GM12878 (cell line): ENCODE results near the gene CSF2. TPM values are rescaled to one million over a fixed set of nuclear protein-coding genes. Genes with fewer than 3 reads are reported as not detected.

Experiments
- ATAC-seq: fragments of 200-7000 bp; cut with Tn5 transposase; 3 replicates; pipeline ENCODE4 v1.9.1; 2020; ENCODE audit warnings: mild to moderate bottlenecking, moderate library complexity
- BruUV-seq: library from RNA; stranded (reverse); fragments of 400-500 nt; replicated peaks from 2 replicates; lab custom pipeline; 2021; lab: Mats Ljungman, UMichigan
- CTCF ChIA-PET: fragments of 300-600 bp; sonication (Branson Sonifier 250); formaldehyde crosslinking; extraction: SDS; loops from one replicate; lab custom pipeline; 2021; ENCODE audit warnings: inconsistent platforms; lab: Yijun Ruan, JAX
- POLR2A ChIA-PET: fragments of 350-600 bp; formaldehyde crosslinking; extraction: SDS; loops from one replicate; lab custom pipeline; 2021; ENCODE audit warnings: inconsistent platforms; lab: Charles Lee
- RAD21 ChIA-PET: fragments of 300-600 bp; sonication (Branson Sonifier 250); formaldehyde crosslinking; loops from one replicate; lab custom pipeline; 2023; ENCODE audit warnings: antibody characterized with exemption; ENCODE audit not compliant: unreplicated experiment; lab: Charles Lee
- SMC1A ChIA-PET: fragments of 300-600 bp; sonication (Branson Sonifier 250); formaldehyde crosslinking; loops from one replicate; lab custom pipeline; 2023; ENCODE audit not compliant: unreplicated experiment, uncharacterized antibody; lab: Charles Lee
- DNase-seq: peaks from one replicate; pipeline ENCODE4 v3.0.0-alpha.2; 2011; ENCODE audit warnings: low read depth, low spot score
- FAIRE-seq: peaks from 3 replicates; lab custom pipeline; 2011; peaks lifted over from hg19 to GRCh38; lab: Jason Lieb, UNC
- H2AFZ ChIP-seq: 2 replicates; pipeline ENCODE4 v1.6.0; 2011; ENCODE audit warnings: low read depth, low read length, control low read depth; ENCODE audit not compliant: control insufficient read depth
- H3K27ac ChIP-seq: 2 replicates; pipeline ENCODE4 v1.5.1; 2011; ENCODE audit warnings: control low read depth; ENCODE audit not compliant: control insufficient read depth, insufficient read depth
- H3K27me3 ChIP-seq, 2 experiments: replicated peaks in 1 of 2; 2 replicates each; pipeline versions ENCODE4 v1.6.0 to v1.6.1; 2011; ENCODE audit warnings: low read length in 1 of 2; ENCODE audit not compliant: control insufficient read depth in 2 of 2, insufficient read depth in 2 of 2
- H3K36me3 ChIP-seq, 2 experiments: 2 replicates each; pipeline ENCODE4 v1.5.1; 2011; ENCODE audit warnings: low read length in 1 of 2; ENCODE audit not compliant: control insufficient read depth in 2 of 2, insufficient read depth in 2 of 2
- H3K4me1 ChIP-seq: 2 replicates; pipeline ENCODE4 v1.6.1; 2011; ENCODE audit warnings: mild to moderate bottlenecking, low read length, moderate library complexity, mixed read lengths; ENCODE audit not compliant: control insufficient read depth, insufficient read depth
- H3K4me2 ChIP-seq: 2 replicates; pipeline ENCODE4 v1.6.0; 2011; ENCODE audit warnings: control low read depth; ENCODE audit not compliant: control insufficient read depth, insufficient read depth
- H3K4me3 ChIP-seq: fragments of 200-600 bp; sonication (generic); 2 replicates; pipeline ENCODE4 v1.5.1; 2016
- H3K79me2 ChIP-seq: 2 replicates; pipeline ENCODE4 v1.6.0; 2011; ENCODE audit warnings: low read length; ENCODE audit not compliant: control insufficient read depth, insufficient read depth
- H3K9ac ChIP-seq: 2 replicates; pipeline ENCODE4 v1.8.0; 2011; ENCODE audit warnings: low read length, control low read depth, mixed read lengths; ENCODE audit not compliant: control insufficient read depth, insufficient read depth
- H3K9me3 ChIP-seq: replicated peaks from 3 replicates; pipeline ENCODE4 v1.5.1; 2011; ENCODE audit warnings: mild to moderate bottlenecking, low read length; ENCODE audit not compliant: control insufficient read depth, insufficient read depth
- H4K20me1 ChIP-seq: 2 replicates; pipeline ENCODE4 v1.6.0; 2011; ENCODE audit not compliant: control insufficient read depth, insufficient read depth
- DPF2 ChIP-seq: fragments of 450-650 bp; IDR thresholded peaks from 2 replicates; pipeline ENCODE4 v1.6.1; 2017; ENCODE audit warnings: mild to moderate bottlenecking
- E2F4 ChIP-seq: IDR thresholded peaks from 2 replicates; pipeline ENCODE4 v1.6.1; 2012; ENCODE audit warnings: low read depth, low read length, improper control_type of control experiment
- NFYA ChIP-seq: IDR thresholded peaks from 2 replicates; pipeline ENCODE4 v1.6.1; 2011; ENCODE audit warnings: low read depth, mild to moderate bottlenecking, low read length, improper control_type of control experiment, borderline replicate concordance
- NRF1 ChIP-seq: conservative IDR thresholded peaks from 2 replicates; pipeline ENCODE4 v1.6.1; 2011; ENCODE audit warnings: mild to moderate bottlenecking, low read depth, low read length, improper control_type of control experiment
- PML ChIP-seq: IDR thresholded peaks from 2 replicates; pipeline ENCODE4 v1.6.1; 2012; ENCODE audit warnings: low read length, inconsistent platforms
- POLR2A ChIP-seq: IDR thresholded peaks from 2 replicates; pipeline ENCODE4 v1.6.1; 2011; ENCODE audit warnings: low read depth, mild to moderate bottlenecking, low read length
- USF2 ChIP-seq: IDR thresholded peaks from 2 replicates; pipeline ENCODE4 v1.6.1; 2011; ENCODE audit warnings: low read depth, low read length, improper control_type of control experiment, borderline replicate concordance
- in situ Hi-C: fragments of 300-500 bp; cut with MboI; formaldehyde crosslinking; loops from 9 replicates; pipeline ENCODE4 v1.14.3; 2018; ENCODE audit warnings: mixed read lengths
- intact Hi-C: fragments of 100-400 bp; cut with micrococcal nuclease; formaldehyde crosslinking; loops from one replicate; pipeline ENCODE4 v1.14.2; 2022; ENCODE audit not compliant: unreplicated experiment
- polyA plus RNA-seq, 11 experiments: library from polyadenylated mRNA; depleted of rRNA in 4 of 11; unstranded in 6 of 11; stranded (reverse) in 5 of 11; fragments of >200 nt; fragmentation: Nextera tagmentation in 4 of 11; fragmentation: Illumina TruSeq in 1 of 11; extraction: Ambion mirVana in 4 of 11; extraction: Trizol in 1 of 11; gene quantifications; 1 replicate in 1 of 11; 2 replicates in 10 of 11; pipeline versions ENCODE4 v1.2.1 to v1.2.3, GENCODE V29; 2011 to 2016; ENCODE audit warnings: inconsistent platforms in 2 of 11, missing spikeins in 2 of 11, low read depth in 1 of 11
- total RNA-seq, 4 experiments: library from RNA; depleted of rRNA in 3 of 4; stranded (reverse); fragments of >200 nt in 3 of 4; fragmentation: Illumina TruSeq in 1 of 4; extraction: Trizol in 1 of 4; gene quantifications; 2 replicates each; pipeline versions ENCODE4 v1.2.1 to v1.2.3, GENCODE V29; 2013 to 2021
- TF ChIP-seq, protein P1 (sequence below): fragments of 150-350 bp; IDR thresholded peaks from 2 replicates; pipeline ENCODE4 v1.6.1; 2016; ENCODE audit warnings: low read depth, low read length

CSF2 gene
- total and polyA plus RNA-seq, 10 of the 15 experiments (the other 5 are each of a cell fraction or from before 2014, with no cell fraction given) = 0.15 to 2.0 (median 0.69) TPM; not detected in 2

- TF ChIP-seq, protein P1, sequence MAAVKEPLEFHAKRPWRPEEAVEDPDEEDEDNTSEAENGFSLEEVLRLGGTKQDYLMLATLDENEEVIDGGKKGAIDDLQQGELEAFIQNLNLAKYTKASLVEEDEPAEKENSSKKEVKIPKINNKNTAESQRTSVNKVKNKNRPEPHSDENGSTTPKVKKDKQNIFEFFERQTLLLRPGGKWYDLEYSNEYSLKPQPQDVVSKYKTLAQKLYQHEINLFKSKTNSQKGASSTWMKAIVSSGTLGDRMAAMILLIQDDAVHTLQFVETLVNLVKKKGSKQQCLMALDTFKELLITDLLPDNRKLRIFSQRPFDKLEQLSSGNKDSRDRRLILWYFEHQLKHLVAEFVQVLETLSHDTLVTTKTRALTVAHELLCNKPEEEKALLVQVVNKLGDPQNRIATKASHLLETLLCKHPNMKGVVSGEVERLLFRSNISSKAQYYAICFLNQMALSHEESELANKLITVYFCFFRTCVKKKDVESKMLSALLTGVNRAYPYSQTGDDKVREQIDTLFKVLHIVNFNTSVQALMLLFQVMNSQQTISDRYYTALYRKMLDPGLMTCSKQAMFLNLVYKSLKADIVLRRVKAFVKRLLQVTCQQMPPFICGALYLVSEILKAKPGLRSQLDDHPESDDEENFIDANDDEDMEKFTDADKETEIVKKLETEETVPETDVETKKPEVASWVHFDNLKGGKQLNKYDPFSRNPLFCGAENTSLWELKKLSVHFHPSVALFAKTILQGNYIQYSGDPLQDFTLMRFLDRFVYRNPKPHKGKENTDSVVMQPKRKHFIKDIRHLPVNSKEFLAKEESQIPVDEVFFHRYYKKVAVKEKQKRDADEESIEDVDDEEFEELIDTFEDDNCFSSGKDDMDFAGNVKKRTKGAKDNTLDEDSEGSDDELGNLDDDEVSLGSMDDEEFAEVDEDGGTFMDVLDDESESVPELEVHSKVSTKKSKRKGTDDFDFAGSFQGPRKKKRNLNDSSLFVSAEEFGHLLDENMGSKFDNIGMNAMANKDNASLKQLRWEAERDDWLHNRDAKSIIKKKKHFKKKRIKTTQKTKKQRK = no peak
- TF ChIP-seq E2F4 (no peak), POLR2A (peak; percentile 11; the same call in 1 of the 2 replicates), PML (no peak)
Observed at GRCh38 chr5:132103969-132104391, 30.4 kb downstream of the CSF2 start (continued).

- RAD21 ChIA-PET = no interaction called here
- no peaks in the 10 kb centered on the region for H3K9me3 ChIP-seq
- H3K27me3 ChIP-seq = no peaks in the 10 kb centered on the region
- H3K27ac ChIP-seq = peak overlapping the region; percentile 98
- no peaks in the 10 kb centered on the region for H4K20me1 ChIP-seq
- H3K9ac ChIP-seq = no peak overlapping the region; the same call in 1 of the 2 replicates
- no peaks in the 10 kb centered on the region for H3K36me3 ChIP-seq
- H3K4me3 ChIP-seq = no peak overlapping the region
- no peak for ATAC-seq
- TF ChIP-seq NRF1 (no peak), NFYA (no peak), DPF2 (no peak), USF2 (no peak)
- H3K4me2 ChIP-seq = no peak overlapping the region
- intact Hi-C loops = no loop called here
- no peak overlapping the region; the same call in 1 of the 2 replicates for H2AFZ ChIP-seq
- peaks cover 56% of the 10 kb centered on the region for H3K4me1 ChIP-seq
- no TSS peak for BruUV-seq
- no peak for FAIRE-seq
- in situ Hi-C loops = no loop called here
- POLR2A ChIA-PET = interaction anchor here (0.7 kb wide), 1 partner anchor 274 kb away, joined by 6 read pairs; no protein-coding TSS in a partner anchor
- CTCF ChIA-PET = interaction anchor here (0.5 to 1.2 kb wide), 2 partner anchors 42 to 75 kb away, joined by 3 to 4 read pairs; no protein-coding TSS in a partner anchor
- DNase-seq = no peak
- H3K79me2 ChIP-seq = no peaks in the 10 kb centered on the region
- SMC1A ChIA-PET = interaction anchor here (0.6 to 1.2 kb wide), 4 partner anchors 10 to 1168 kb away, joined by 3 read pairs; no protein-coding TSS in a partner anchor
Observed at GRCh38 chr5:132104556-132104955, 31.0 kb downstream of the CSF2 start.
